GM21723 (cell line): ENCODE measurements around the gene ORMDL1.
A peak's percentile ranks its signal among the peaks of the same experiment; 100 is the strongest.
"Not testable (repeated sequence)": the region's sequence is repeated elsewhere in the genome, so short reads cannot be mapped to it uniquely, and the experiment has no call there.

ENCODE experiments used
- ATAC-seq: cut with Tn5 transposase; IDR thresholded peaks from one replicate; pipeline ENCODE4 v1.9.1; 2021; ENCODE audit warnings: mild to moderate bottlenecking, moderate library complexity; ENCODE audit not compliant: unreplicated experiment

The ORMDL1 gene

GRCh38 chr2:189772212-189772611 is 11.9 kb downstream of the ORMDL1 start:
- ATAC-seq = no peak

GRCh38 chr2:189770590-189771322 is 13.4 kb downstream of the ORMDL1 start:
- ATAC-seq = no peak

- no peak for ATAC-seq
These were observed 20.1 kb downstream of the ORMDL1 start for GRCh38 chr2:189763908-189764661.

GRCh38 chr2:189762551-189763298 is 21.4 kb downstream of the ORMDL1 start, which contains the start of gene OSGEPL1:
Gene OSGEPL1 (minus strand): TSS chr2:189762792. CDS start chr2:189761640, 1,152 bp downstream.
- ATAC-seq = peak; percentile 97

- no peak for ATAC-seq
These were observed 21.9 kb downstream of the ORMDL1 start for GRCh38 chr2:189762229-189762550.

GRCh38 chr2:189760154-189760553 is 24.0 kb downstream of the ORMDL1 start:
- ATAC-seq = not testable (repeated sequence)

- ATAC-seq = no peak
These were observed 27.7 kb downstream of the ORMDL1 start for GRCh38 chr2:189756311-189756952.

GRCh38 chr2:189751080-189751658 is 33.0 kb downstream of the ORMDL1 start:
- peak; percentile 83 for ATAC-seq

GRCh38 chr2:189729430-189729829 is 54.7 kb downstream of the ORMDL1 start:
- ATAC-seq = no peak

GRCh38 chr2:189726849-189727248 is 57.3 kb downstream of the ORMDL1 start:
- ATAC-seq = no peak

- no peak for ATAC-seq
These were observed 57.9 kb downstream of the ORMDL1 start for GRCh38 chr2:189726271-189726670.

- ATAC-seq = no peak
These were observed 60.9 kb downstream of the ORMDL1 start for GRCh38 chr2:189723192-189723591.
